ENCODE measurements around the gene DNAJB8. TPM values are rescaled to one million over a fixed set of nuclear protein-coding genes. Genes with fewer than 3 reads are reported as not detected.

The DNAJB8 gene
- total RNA-seq, 2 experiments from 2014 or later: not detected

GRCh38 chr3:128430301-128430700 lies 36.4 kb downstream of the DNAJB8 start:
- CTCF ChIA-PET (ENCODE audit: unreplicated experiment): no interaction called here
- POLR2A ChIA-PET: no interaction called here

DNA sequence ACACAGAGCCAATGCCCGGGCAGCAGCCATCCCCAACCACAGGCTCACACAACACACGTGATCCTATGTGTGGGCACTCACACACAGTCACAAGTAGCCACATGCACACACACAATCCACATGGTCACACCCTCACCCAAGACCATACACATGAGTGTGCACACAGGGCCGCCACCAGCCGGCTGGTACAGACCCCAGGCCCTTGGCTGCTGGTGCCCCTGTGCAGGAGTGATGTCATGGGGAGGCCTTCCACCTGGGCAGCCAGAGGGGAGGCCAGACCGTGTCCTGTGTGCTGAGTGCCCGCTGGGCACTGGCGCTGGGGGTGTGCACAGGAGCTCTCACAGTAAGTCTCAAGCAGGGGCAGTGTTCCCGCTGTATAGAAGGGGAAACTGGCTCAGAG lies 36.9 kb downstream of the DNAJB8 start:
- Histone ChIP-seq H3K4me1 (ENCODE audit: insufficient read depth, low read length, poor library complexity, severe bottlenecking) (no peaks in the 10 kb centered on the region), H3K36me3 (ENCODE audit: insufficient read depth, low read length) (no peaks in the 10 kb centered on the region), H2AFZ (ENCODE audit: low read length) (no peak overlapping the region), H3K4me2 (ENCODE audit: low read length) (no peak overlapping the region), H3K9me2 (ENCODE audit: insufficient read depth, low read length) (no peaks in the 10 kb centered on the region), H4K20me1 (ENCODE audit: insufficient read depth, low read length) (no peaks in the 10 kb centered on the region), H3K9me3 (ENCODE audit: low read length) (no peaks in the 10 kb centered on the region), H3K27ac (ENCODE audit: low read depth, low read length, poor library complexity, severe bottlenecking) (no peak overlapping the region), H3K4me3 (ENCODE audit: low read depth, low read length, poor library complexity, severe bottlenecking) (no peak overlapping the region), H3K79me2 (ENCODE audit: insufficient read depth, low read depth, low read length) (no peaks in the 10 kb centered on the region)
- CTCF ChIA-PET (ENCODE audit: unreplicated experiment): no interaction called here
- no peak for DNase-seq (ENCODE audit: low spot score)
- BruUV-seq (replicated peaks): no TSS peak
- TF ChIP-seq, protein P1, sequence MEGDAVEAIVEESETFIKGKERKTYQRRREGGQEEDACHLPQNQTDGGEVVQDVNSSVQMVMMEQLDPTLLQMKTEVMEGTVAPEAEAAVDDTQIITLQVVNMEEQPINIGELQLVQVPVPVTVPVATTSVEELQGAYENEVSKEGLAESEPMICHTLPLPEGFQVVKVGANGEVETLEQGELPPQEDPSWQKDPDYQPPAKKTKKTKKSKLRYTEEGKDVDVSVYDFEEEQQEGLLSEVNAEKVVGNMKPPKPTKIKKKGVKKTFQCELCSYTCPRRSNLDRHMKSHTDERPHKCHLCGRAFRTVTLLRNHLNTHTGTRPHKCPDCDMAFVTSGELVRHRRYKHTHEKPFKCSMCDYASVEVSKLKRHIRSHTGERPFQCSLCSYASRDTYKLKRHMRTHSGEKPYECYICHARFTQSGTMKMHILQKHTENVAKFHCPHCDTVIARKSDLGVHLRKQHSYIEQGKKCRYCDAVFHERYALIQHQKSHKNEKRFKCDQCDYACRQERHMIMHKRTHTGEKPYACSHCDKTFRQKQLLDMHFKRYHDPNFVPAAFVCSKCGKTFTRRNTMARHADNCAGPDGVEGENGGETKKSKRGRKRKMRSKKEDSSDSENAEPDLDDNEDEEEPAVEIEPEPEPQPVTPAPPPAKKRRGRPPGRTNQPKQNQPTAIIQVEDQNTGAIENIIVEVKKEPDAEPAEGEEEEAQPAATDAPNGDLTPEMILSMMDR (conservative IDR thresholded peaks at IDR 0.05; ENCODE audit: low read length): no peak
- no peak for TF ChIP-seq EZH2phosphoT487 (IDR thresholded peaks at IDR 0.05; ENCODE audit: borderline replicate concordance, low read depth, low read length)
- intact Hi-C loops (cut with micrococcal nuclease; ENCODE audit: unreplicated experiment): loop anchor here (5.0 kb wide), 1 partner anchor 178 kb away; no protein-coding TSS in a partner anchor
- POLR2A ChIA-PET: no interaction called here

More at GRCh38 chr3:128430301-128430700, 36.4 kb downstream of the DNAJB8 start:
- Histone ChIP-seq H3K4me2 (ENCODE audit: low read length) (no peak overlapping the region), H2AFZ (ENCODE audit: low read length) (no peak overlapping the region), H3K9me3 (ENCODE audit: low read length) (no peaks in the 10 kb centered on the region), H3K4me1 (ENCODE audit: insufficient read depth, low read length, poor library complexity, severe bottlenecking) (no peaks in the 10 kb centered on the region), H4K20me1 (ENCODE audit: insufficient read depth, low read length) (no peaks in the 10 kb centered on the region), H3K27ac (ENCODE audit: low read depth, low read length, poor library complexity, severe bottlenecking) (no peak overlapping the region), H3K9me2 (ENCODE audit: insufficient read depth, low read length) (no peaks in the 10 kb centered on the region), H3K36me3 (ENCODE audit: insufficient read depth, low read length) (no peaks in the 10 kb centered on the region), H3K4me3 (ENCODE audit: low read depth, low read length, poor library complexity, severe bottlenecking) (no peak overlapping the region), H3K79me2 (ENCODE audit: insufficient read depth, low read depth, low read length) (no peaks in the 10 kb centered on the region)
- BruUV-seq (replicated peaks): no TSS peak
- intact Hi-C loops (cut with micrococcal nuclease; ENCODE audit: unreplicated experiment): no loop called here
- DNase-seq (ENCODE audit: low spot score): no peak
- TF ChIP-seq EZH2phosphoT487 (IDR thresholded peaks at IDR 0.05; ENCODE audit: borderline replicate concordance, low read depth, low read length): no peak
- TF ChIP-seq, protein P1 (conservative IDR thresholded peaks at IDR 0.05; ENCODE audit: low read length): no peak

DNA sequence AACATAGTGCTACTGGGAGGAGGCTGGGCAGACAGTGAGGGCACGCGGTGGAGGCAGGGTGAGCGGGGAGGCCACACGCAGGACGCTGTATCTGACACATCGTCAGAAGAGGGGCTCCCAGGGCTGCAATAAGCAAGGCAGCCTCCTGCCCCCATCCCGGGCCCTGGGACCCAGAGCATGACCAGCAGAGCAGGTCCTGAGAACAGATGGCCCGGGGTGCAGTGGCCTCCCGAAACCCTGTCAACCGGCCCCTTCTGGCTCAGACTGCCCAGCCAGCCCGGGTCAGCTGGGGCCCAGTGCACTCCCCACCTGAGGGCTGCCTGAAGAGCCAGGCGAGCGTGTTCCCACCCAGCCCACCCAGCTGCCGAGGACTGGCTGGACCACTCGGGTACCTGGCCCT lies 37.4 kb downstream of the DNAJB8 start:
- Histone ChIP-seq H3K4me2 (ENCODE audit: low read length) (no peak overlapping the region), H3K4me3 (ENCODE audit: low read depth, low read length, poor library complexity, severe bottlenecking) (no peak overlapping the region), H4K20me1 (ENCODE audit: insufficient read depth, low read length) (no peaks in the 10 kb centered on the region), H3K4me1 (ENCODE audit: insufficient read depth, low read length, poor library complexity, severe bottlenecking) (no peaks in the 10 kb centered on the region), H3K27ac (ENCODE audit: low read depth, low read length, poor library complexity, severe bottlenecking) (no peak overlapping the region), H2AFZ (ENCODE audit: low read length) (no peak overlapping the region), H3K9me3 (ENCODE audit: low read length) (no peaks in the 10 kb centered on the region), H3K79me2 (ENCODE audit: insufficient read depth, low read depth, low read length) (no peaks in the 10 kb centered on the region), H3K36me3 (ENCODE audit: insufficient read depth, low read length) (no peaks in the 10 kb centered on the region), H3K9me2 (ENCODE audit: insufficient read depth, low read length) (no peaks in the 10 kb centered on the region)
- TF ChIP-seq, protein P1 (conservative IDR thresholded peaks at IDR 0.05; ENCODE audit: low read length): no peak
- TF ChIP-seq EZH2phosphoT487 (IDR thresholded peaks at IDR 0.05; ENCODE audit: borderline replicate concordance, low read depth, low read length): no peak
- intact Hi-C loops (cut with micrococcal nuclease; ENCODE audit: unreplicated experiment): loop anchor here (5.0 kb wide), 1 partner anchor 178 kb away; no protein-coding TSS in a partner anchor
- POLR2A ChIA-PET: no interaction called here
- BruUV-seq (replicated peaks): no TSS peak
- DNase-seq (ENCODE audit: low spot score): no peak
- CTCF ChIA-PET (ENCODE audit: unreplicated experiment): no interaction called here
